Neutrophil (primary cell): ENCODE data around the gene CLEC10A.

Experiments used
- H3K27ac ChIP-seq: fragments of 200-600 bp; sonication (generic); 2 replicates; pipeline ENCODE4 v1.5.1; 2016; ENCODE audit warnings: mild to moderate bottlenecking, moderate library complexity
- H3K27me3 ChIP-seq: fragments of 200-600 bp; sonication (generic); 2 replicates; pipeline ENCODE4 v1.6.0; 2016; ENCODE audit warnings: mild to moderate bottlenecking
- H3K36me3 ChIP-seq: fragments of 200-600 bp; sonication (generic); 2 replicates; pipeline ENCODE4 v1.5.1; 2017
- H3K4me1 ChIP-seq, 2 experiments: fragments of 200-600 bp in 1 of 2; sonication (generic) in 1 of 2; 1 replicate in 1 of 2; 2 replicates in 1 of 2; pipeline versions ENCODE4 v1.5.1 to v1.6.1; 2013 to 2016; ENCODE audit warnings: low read depth in 1 of 2, low read length in 1 of 2, mild to moderate bottlenecking in 1 of 2, moderate library complexity in 1 of 2; ENCODE audit not compliant: control insufficient read depth in 1 of 2, insufficient read depth in 1 of 2
- H3K4me3 ChIP-seq, 2 experiments: fragments of 200-600 bp in 1 of 2; sonication (generic) in 1 of 2; 1 replicate in 1 of 2; 2 replicates in 1 of 2; pipeline ENCODE4 v1.5.1; 2013 to 2016; ENCODE audit warnings: low read depth in 1 of 2, low read length in 1 of 2, mild to moderate bottlenecking in 1 of 2, moderate library complexity in 1 of 2
- H3K9me3 ChIP-seq: fragments of 200-600 bp; sonication (generic); 2 replicates; pipeline ENCODE4 v1.5.1; 2016
- CTCF ChIP-seq: fragments of 200-600 bp; sonication (generic); IDR thresholded peaks from 2 replicates; pipeline ENCODE4 v1.5.1; 2016; ENCODE audit warnings: antibody characterized with exemption

Gene CLEC10A

GRCh38 chr17:7046127-7046724 is 33.8 kb downstream of the CLEC10A start:
- H3K27ac ChIP-seq, result no peak overlapping the region
- peak overlapping the region; percentile 19 to 40 for H3K4me3 ChIP-seq

GRCh38 chr17:7045492-7046126 is 34.4 kb downstream of the CLEC10A start:
- Histone ChIP-seq H3K4me1 (peaks cover 31 to 41% of the 10 kb centered on the region in 2 experiments), H3K36me3 (no peaks in the 10 kb centered on the region), H3K9me3 (no peaks in the 10 kb centered on the region), H3K4me3 (peak overlapping the region; percentile 19 to 40), H3K27me3 (peaks cover 100% of the 10 kb centered on the region), H3K27ac (no peak overlapping the region)
- TF ChIP-seq CTCF, result peak; percentile 47

More at GRCh38 chr17:7046127-7046724, 33.8 kb downstream of the CLEC10A start:
- no peaks in the 10 kb centered on the region for H3K9me3 ChIP-seq
- no peaks in the 10 kb centered on the region for H3K36me3 ChIP-seq
- peaks cover 100% of the 10 kb centered on the region for H3K27me3 ChIP-seq
- peaks cover 31 to 41% of the 10 kb centered on the region in 2 experiments for H3K4me1 ChIP-seq
- TF ChIP-seq CTCF, result no peak

- Histone ChIP-seq H3K4me1 (peaks cover 31 to 41% of the 10 kb centered on the region in 2 experiments), H3K27me3 (peaks cover 88% of the 10 kb centered on the region), H3K27ac (no peak within 1 kb of the TSS), H3K36me3 (no peaks in the 10 kb centered on the region), H3K9me3 (no peaks in the 10 kb centered on the region), H3K4me3 (peak within 1 kb of the TSS; percentile 1 to 39)
- TF ChIP-seq CTCF, result no peak
These were observed 36.4 kb downstream of the CLEC10A start, which contains the start of gene SLC16A11 for GRCh38 chr17:7043497-7044198. Gene SLC16A11 (minus strand): TSS chr17:7044092. CDS start chr17:7043513, 579 bp downstream.

GRCh38 chr17:7043182-7043496 is 36.9 kb downstream of the CLEC10A start:
- Histone ChIP-seq H3K4me1 (peaks cover 31 to 41% of the 10 kb centered on the region in 2 experiments), H3K4me3 (peak overlapping the region; percentile 1 to 39), H3K9me3 (no peaks in the 10 kb centered on the region), H3K27ac (no peak overlapping the region), H3K36me3 (no peaks in the 10 kb centered on the region), H3K27me3 (peaks cover 83% of the 10 kb centered on the region)
- TF ChIP-seq CTCF, result no peak

GRCh38 chr17:7042501-7043181 is 37.4 kb downstream of the CLEC10A start:
- H3K9me3 ChIP-seq, result no peaks in the 10 kb centered on the region
- no peaks in the 10 kb centered on the region for H3K36me3 ChIP-seq
- H3K4me3 ChIP-seq, result peak overlapping the region; percentile 1 to 39
- H3K27ac ChIP-seq, result no peak overlapping the region
- TF ChIP-seq CTCF, result no peak
- peaks cover 31 to 41% of the 10 kb centered on the region in 2 experiments for H3K4me1 ChIP-seq
- peaks cover 78% of the 10 kb centered on the region for H3K27me3 ChIP-seq
